Kidney (tissue), 14 donors: Measurements from ENCODE around the gene GPR87. TPM values are rescaled to one million over a fixed set of nuclear protein-coding genes. Genes with fewer than 3 reads are reported as not detected.

Experiments
- DNase-seq, 5 donors: peaks; one replicate each; pipeline ENCODE4 v3.0.0-alpha.2; 2013 to 2020
- FAIRE-seq: peaks from 2 replicates; lab custom pipeline; 2012; peaks lifted over from hg19 to GRCh38; lab: Jason Lieb, UNC
- H3K27ac ChIP-seq, 2 donors: one replicate each; pipeline ENCODE4 v1.7.0; 2013; ENCODE audit warnings: low read depth in 2 of 2, low read length in 2 of 2, inconsistent platforms in 1 of 2
- H3K27me3 ChIP-seq: one replicate; pipeline ENCODE4 v1.7.1; 2013; ENCODE audit warnings: low read length, inconsistent platforms; ENCODE audit not compliant: control insufficient read depth, insufficient read depth
- H3K36me3 ChIP-seq, 3 donors: one replicate each; pipeline versions ENCODE4 v1.7.0 to v1.7.1; 2013; ENCODE audit warnings: low read length in 3 of 3, control low read depth in 1 of 3, inconsistent platforms in 1 of 3; ENCODE audit not compliant: insufficient read depth in 3 of 3, control insufficient read depth in 2 of 3
- H3K4me1 ChIP-seq, 3 donors: one replicate each; pipeline versions ENCODE4 v1.7.0 to v1.7.1; 2013; ENCODE audit warnings: low read length in 3 of 3, inconsistent platforms in 1 of 3, low read depth in 1 of 3; ENCODE audit not compliant: control insufficient read depth in 2 of 3, insufficient read depth in 2 of 3
- H3K4me3 ChIP-seq, 3 donors: one replicate each; pipeline versions ENCODE4 v1.7.0 to v1.8.1; 2013; ENCODE audit warnings: low read length in 3 of 3, control low read depth in 1 of 3, inconsistent platforms in 1 of 3
- H3K9ac ChIP-seq, 3 donors: one replicate each; pipeline versions ENCODE4 v1.7.0 to v1.7.1; 2013; ENCODE audit warnings: low read length in 3 of 3, control low read depth in 1 of 3, inconsistent platforms in 1 of 3
- H3K9me3 ChIP-seq, 3 donors: one replicate each; pipeline versions ENCODE4 v1.7.0 to v1.7.1; 2013; ENCODE audit warnings: low read length in 3 of 3, control low read depth in 1 of 3, inconsistent platforms in 1 of 3; ENCODE audit not compliant: control insufficient read depth in 2 of 3, insufficient read depth in 1 of 3
- intact Hi-C: fragments of 100-400 bp; cut with DNase I; formaldehyde crosslinking; loops from one replicate; pipeline ENCODE4 v1.11.1; 2022
- polyA plus RNA-seq: library from polyadenylated mRNA; stranded (reverse); fragments of 350-450 nt; fragmentation: Illumina TruSeq; extraction: RNeasy Lipid Tissue Mini Kit (QIAGEN cat#74804); gene quantifications from one replicate; pipeline ENCODE4 v1.2.3, GENCODE V29; 2014; ENCODE audit warnings: low read depth, low replicate concordance; ENCODE audit not compliant: insufficient read depth
- total RNA-seq: library from RNA; stranded (reverse); fragmentation: NEBNext Ultra II Directional; extraction: Animal tissue kit (Norgen Biotek cat#: 25700); gene quantifications from one replicate; pipeline ENCODE4 v1.2.1, GENCODE V29; 2021
- TF ChIP-seq, protein P1 (sequence below): IDR thresholded peaks from 3 replicates; pipeline ENCODE4 v1.5.1; 2012; ENCODE audit warnings: mild to moderate bottlenecking, moderate library complexity, borderline replicate concordance; ENCODE audit not compliant: insufficient read depth; ENCODE audit errors: extremely low read depth
- donor health status: control.
- donor health status: control.
- donor health status: control.
- donor health status: control.
- donor health status: control.
- donor health status: DM: yes; HTN: yes; CAD: no.
- donor health status: Normal renal cell carcinoma (clear cell type).

Gene GPR87
- total and polyA plus RNA-seq, 2 donors from 2014 or later, result 0.72 TPM; not detected in 1

DNA sequence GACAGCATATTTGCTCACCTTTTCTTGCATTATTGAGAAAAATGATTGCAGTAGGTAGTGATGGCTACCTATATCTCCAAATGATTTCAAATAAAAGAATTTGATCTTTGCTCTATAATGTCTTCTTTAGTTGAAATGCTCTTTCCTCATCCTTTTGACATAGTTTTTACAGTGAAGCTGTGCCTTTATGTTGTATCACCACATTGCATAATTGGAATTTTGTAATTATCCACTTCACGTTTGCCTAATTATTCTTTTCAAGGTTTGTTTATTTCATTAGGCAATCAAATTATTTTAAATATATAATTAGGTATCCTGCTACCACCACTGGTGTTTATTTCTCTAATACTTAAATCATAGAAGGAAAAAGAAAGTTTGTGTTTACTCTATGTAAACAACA, 34.0 kb upstream of the GPR87 start:
- Histone ChIP-seq H3K27me3 (no peaks in the 10 kb centered on the region), H3K27ac (no peak overlapping the region), H3K9me3 (no peaks in the 10 kb centered on the region), H3K36me3 (no peaks in the 10 kb centered on the region), H3K4me1 (no peaks in the 10 kb centered on the region), H3K4me3 (no peak overlapping the region), H3K9ac (no peak overlapping the region)
- DNase-seq, result no peak
- FAIRE-seq, result no peak
- TF ChIP-seq, protein P1, sequence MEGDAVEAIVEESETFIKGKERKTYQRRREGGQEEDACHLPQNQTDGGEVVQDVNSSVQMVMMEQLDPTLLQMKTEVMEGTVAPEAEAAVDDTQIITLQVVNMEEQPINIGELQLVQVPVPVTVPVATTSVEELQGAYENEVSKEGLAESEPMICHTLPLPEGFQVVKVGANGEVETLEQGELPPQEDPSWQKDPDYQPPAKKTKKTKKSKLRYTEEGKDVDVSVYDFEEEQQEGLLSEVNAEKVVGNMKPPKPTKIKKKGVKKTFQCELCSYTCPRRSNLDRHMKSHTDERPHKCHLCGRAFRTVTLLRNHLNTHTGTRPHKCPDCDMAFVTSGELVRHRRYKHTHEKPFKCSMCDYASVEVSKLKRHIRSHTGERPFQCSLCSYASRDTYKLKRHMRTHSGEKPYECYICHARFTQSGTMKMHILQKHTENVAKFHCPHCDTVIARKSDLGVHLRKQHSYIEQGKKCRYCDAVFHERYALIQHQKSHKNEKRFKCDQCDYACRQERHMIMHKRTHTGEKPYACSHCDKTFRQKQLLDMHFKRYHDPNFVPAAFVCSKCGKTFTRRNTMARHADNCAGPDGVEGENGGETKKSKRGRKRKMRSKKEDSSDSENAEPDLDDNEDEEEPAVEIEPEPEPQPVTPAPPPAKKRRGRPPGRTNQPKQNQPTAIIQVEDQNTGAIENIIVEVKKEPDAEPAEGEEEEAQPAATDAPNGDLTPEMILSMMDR, result no peak
- intact Hi-C loops, result no loop called here

DNA sequence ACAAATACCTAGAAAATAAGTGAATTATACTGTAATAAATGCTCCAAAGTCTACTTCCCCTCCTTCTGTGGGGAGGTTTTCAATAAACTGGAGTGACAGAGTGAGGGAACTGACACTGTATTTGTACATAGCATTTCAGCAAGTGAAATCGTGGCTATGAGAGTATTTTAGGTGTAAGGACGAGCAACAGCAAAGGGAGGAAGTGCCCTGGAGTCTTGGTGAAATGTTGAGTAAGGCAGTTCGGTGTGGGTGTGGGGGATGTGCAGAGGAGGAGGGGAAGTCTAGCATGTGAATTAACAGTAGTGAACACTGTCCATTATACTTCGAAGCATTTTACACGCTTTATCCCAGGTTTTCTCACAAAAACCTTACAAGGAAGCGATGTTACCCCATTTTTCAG, 30.8 kb upstream of the GPR87 start:
- no peak for FAIRE-seq
- no peak overlapping the region for H3K27ac ChIP-seq

DNA sequence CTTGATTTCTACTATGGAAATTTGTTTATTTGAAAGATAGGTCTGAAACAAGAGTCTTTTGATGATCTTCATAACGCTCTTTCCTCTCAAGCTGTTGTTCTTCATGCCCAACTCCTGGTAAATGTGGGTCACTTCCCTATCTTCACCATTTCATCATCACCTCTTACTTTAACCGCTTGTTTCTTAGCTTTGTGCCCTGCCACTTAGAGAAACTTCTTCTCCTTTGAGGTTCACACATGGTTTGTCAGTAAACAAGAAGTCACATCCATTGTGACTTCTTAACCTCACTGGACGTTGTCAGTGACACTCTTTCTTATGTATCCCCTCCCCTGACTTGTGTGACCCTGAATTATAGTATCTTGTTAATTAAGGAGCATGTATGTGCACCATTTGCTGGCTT, 29.7 kb upstream of the GPR87 start:
- intact Hi-C loops, result no loop called here
- Histone ChIP-seq H3K27ac (no peak overlapping the region), H3K4me1 (no peaks in the 10 kb centered on the region), H3K27me3 (no peaks in the 10 kb centered on the region), H3K9me3 (no peaks in the 10 kb centered on the region), H3K36me3 (no peaks in the 10 kb centered on the region), H3K4me3 (no peak overlapping the region), H3K9ac (no peak overlapping the region)
- TF ChIP-seq, protein P1, result no peak
- no peak for DNase-seq
- no peak for FAIRE-seq

More for the DNA sequence above, 30.8 kb upstream of the GPR87 start:
- Histone ChIP-seq H3K4me3 (no peak overlapping the region), H3K9ac (no peak overlapping the region), H3K27me3 (no peaks in the 10 kb centered on the region), H3K9me3 (no peaks in the 10 kb centered on the region), H3K4me1 (no peaks in the 10 kb centered on the region), H3K36me3 (no peaks in the 10 kb centered on the region)
- peak in 1 of 5 donors; percentile 21 for DNase-seq
- intact Hi-C loops, result no loop called here
- TF ChIP-seq, protein P1, result no peak

DNA sequence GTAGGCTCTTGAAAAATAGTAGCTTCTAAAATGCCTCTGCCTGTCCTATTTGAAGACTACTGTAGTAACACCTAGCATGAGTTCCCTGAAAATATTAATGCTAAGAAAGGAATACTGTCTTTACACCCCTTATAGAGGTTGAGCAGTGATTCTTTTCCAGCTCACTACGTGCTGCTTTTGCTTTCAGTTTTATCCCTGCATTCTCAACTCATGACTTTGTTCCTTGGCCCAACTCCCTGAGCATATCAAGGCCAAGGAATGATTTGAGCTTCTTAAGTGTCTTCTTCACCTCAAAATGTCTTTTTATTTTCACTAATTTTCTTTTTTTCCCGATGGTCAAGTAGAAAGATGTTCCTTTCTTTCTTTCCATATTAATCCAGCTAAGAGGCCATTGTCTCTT, 29.2 kb upstream of the GPR87 start:
- no peak overlapping the region for H3K27ac ChIP-seq
- no peak overlapping the region for H3K9ac ChIP-seq
- H3K9me3 ChIP-seq, result no peaks in the 10 kb centered on the region
- peak overlapping the region in 2 of 3 donors; percentile 7 to 23 for H3K4me3 ChIP-seq
- H3K27me3 ChIP-seq, result no peaks in the 10 kb centered on the region
- intact Hi-C loops, result no loop called here
- H3K36me3 ChIP-seq, result no peaks in the 10 kb centered on the region
- H3K4me1 ChIP-seq, result no peaks in the 10 kb centered on the region
- DNase-seq (no peak), FAIRE-seq (no peak)
- TF ChIP-seq, protein P1, result no peak
